Spleen (tissue), 7 donors: ENCODE results near the gene ARHGAP11B.

ENCODE experiments used
- CTCF ChIP-seq, 11 experiments: fragments of 200-600 bp in 7 of 11; fragments of 450-650 bp in 4 of 11; sonication (generic) in 4 of 11; IDR thresholded peaks in 8 of 11; conservative IDR thresholded peaks in 3 of 11; 1 replicate in 7 of 11; 2 replicates in 4 of 11; pipeline versions ENCODE4 v1.4.0 to v1.8.0; 2016 to 2021; ENCODE audit warnings: antibody characterized with exemption in 11 of 11, inconsistent platforms in 4 of 11, mild to moderate bottlenecking in 1 of 11
- POLR2A ChIP-seq, 3 donors: fragments of 450-650 bp; IDR thresholded peaks; one replicate each; pipeline ENCODE4 v1.5.1; 2017; ENCODE audit warnings: antibody characterized with exemption in 3 of 3, mild to moderate bottlenecking in 1 of 3
- POLR2AphosphoS5 ChIP-seq, 3 donors: sonication (generic); formaldehyde crosslinking; IDR thresholded peaks; one replicate each; pipeline ENCODE4 v1.5.1; 2017; ENCODE audit warnings: antibody characterized with exemption in 3 of 3
- donor health status: DM: no; HTN: no; CAD: no; lungs with moderate emphysema.
- donor health status: DM: no; HTN: no; CAD: no.
- donor health status: DM: no; HTN: no; CAD: no.

DNA sequence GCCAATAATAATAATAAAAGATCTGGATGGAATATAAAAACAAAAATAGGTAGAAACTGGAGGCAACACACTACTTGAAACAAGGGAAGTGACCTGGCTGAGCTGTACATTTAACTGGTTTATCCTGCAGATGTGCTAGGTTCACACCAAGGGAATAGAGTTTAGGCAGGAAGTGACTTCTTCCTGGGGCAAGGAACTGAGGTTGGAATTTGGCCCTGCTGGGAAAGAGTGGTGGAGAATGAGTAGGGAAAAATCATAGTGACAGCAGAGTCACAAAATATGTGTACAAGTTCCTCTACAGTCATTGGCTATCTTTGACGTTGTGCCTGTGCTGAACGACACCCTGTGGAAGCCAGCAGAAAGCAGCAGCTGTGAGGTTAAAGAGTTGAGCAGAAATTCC is 44.1 kb downstream of the ARHGAP11B start:
- TF ChIP-seq CTCF (IDR thresholded peaks at IDR 0.05 in 8 of 11, conservative IDR thresholded peaks at IDR 0.05 in 3 of 11) (no peak), POLR2A (IDR thresholded peaks at IDR 0.05) (no peak), POLR2AphosphoS5 (IDR thresholded peaks at IDR 0.05) (no peak)
